GM20000 (cell line): ENCODE results near the gene TIMP1.

Experiments
- DNase-seq: peaks from one replicate; pipeline ENCODE4 v3.0.0; 2012; ENCODE audit warnings: low spot score
- TF ChIP-seq, protein P1 (sequence below): IDR thresholded peaks from 2 replicates; pipeline ENCODE4 v1.5.1; 2012; ENCODE audit warnings: mild to moderate bottlenecking, control low read depth; ENCODE audit errors: extremely low read depth, missing control alignments

Gene TIMP1

DNA sequence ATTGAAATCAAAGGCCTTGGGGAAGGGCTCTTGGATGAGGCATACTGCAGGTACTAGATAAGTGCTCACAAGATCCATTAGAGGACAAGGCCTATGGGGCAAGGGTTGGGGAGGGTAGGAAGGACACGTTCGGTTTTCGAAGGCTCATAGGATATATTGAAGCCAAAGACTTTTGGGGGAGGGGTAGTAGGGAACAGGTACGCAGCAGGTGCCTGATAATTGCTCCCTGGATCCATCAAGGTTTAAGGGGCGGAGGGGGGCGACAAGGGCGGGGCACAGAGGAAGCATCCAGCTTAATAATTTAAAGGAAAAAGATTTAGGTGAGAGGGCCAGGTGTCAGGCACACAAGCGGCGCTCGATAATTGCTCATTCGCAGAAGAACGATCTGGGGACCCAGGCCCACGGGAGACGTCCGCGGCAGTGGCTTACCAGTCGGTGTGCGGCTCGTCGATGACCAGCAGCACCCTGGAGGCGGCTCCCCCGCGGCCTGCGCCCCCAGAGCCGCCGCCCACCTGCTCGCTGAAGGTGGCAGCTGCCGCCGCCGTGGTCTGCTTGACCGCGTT is 36.8 kb downstream of the TIMP1 start:
- TF ChIP-seq, protein P1, sequence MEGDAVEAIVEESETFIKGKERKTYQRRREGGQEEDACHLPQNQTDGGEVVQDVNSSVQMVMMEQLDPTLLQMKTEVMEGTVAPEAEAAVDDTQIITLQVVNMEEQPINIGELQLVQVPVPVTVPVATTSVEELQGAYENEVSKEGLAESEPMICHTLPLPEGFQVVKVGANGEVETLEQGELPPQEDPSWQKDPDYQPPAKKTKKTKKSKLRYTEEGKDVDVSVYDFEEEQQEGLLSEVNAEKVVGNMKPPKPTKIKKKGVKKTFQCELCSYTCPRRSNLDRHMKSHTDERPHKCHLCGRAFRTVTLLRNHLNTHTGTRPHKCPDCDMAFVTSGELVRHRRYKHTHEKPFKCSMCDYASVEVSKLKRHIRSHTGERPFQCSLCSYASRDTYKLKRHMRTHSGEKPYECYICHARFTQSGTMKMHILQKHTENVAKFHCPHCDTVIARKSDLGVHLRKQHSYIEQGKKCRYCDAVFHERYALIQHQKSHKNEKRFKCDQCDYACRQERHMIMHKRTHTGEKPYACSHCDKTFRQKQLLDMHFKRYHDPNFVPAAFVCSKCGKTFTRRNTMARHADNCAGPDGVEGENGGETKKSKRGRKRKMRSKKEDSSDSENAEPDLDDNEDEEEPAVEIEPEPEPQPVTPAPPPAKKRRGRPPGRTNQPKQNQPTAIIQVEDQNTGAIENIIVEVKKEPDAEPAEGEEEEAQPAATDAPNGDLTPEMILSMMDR, result no peak
- DNase-seq, result no peak

DNA sequence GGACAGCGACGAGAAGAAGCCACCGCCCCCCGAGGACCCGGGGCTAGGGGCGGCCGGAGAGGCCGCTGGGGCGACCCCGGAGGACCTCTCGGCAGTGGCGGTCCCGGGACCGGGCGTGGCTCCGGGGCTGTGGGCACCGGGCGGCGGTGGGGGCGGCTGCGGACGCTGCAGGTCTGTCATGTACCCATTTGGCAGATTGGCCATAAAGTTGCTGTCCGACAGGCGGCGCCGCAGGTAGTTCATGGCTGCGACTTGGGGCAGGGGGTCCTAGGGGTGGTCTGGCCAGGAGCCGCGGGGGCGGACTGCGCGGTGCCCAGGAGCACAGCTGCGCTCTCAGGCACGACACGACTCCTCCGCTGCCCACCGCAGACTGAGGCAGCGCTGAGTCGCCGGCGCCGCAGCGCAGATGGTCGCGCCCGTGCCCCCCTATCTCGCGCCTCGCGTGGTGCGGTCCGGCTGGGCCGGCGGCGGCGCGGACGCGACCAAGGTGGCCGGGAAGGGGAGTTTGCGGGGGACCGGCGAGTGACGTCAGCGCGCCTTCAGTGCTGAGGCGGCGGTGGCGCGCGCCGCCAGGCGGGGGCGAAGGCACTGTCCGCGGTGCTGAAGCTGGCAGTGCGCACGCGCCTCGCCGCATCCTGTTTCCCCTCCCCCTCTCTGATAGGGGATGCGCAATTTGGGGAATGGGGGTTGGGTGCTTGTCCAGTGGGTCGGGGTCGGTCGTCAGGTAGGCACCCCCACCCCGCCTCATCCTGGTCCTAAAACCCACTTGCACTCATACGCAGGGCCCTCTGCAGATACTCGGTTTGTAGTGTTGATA is 37.5 kb downstream of the TIMP1 start, which contains the start of gene SYN1:
TSS of gene SYN1 (minus strand) at position 372 of the 817 bp plus-strand sequence. CDS start at position 243, 129 bp downstream.
- TF ChIP-seq, protein P1, result peak; percentile 15
- peak; percentile 94 for DNase-seq

DNA sequence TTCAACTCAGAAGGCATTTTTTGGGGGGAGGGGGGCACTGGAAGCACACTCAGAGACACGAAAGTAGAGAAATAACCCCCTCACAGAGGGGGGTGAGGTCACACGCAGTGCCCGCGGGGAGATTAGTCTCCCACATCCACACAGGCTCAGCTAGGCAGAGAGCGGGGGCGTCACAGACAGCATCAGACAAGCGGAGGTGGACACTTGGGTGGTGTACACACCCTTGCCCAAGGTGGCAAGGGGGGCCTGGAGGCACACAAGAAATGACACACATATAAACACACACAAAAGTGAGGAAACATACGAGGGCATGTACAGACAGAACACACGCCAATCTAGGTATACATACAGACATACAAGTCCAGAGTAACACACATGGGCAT is 38.1 kb downstream of the TIMP1 start:
- DNase-seq, result no peak
- TF ChIP-seq, protein P1, result no peak

DNA sequence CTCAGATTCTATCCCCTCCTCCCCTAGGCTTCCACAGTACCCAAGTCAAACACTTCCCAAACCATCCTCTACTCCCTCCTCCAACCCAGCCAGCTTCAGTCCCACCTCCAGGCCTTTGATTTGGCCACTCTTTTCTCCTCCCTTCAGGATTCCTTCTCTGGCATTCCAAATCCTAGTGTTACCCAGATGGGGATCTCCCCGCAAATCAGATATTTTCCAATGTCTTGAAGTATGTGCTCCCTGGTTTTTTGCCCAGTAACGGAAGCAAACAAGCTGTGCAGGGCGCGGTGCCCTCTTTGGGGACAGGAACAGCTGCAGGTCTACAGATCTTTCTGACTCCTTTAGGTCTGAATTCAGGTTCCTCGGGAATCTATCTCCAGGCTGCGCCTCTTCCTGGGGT is 39.6 kb downstream of the TIMP1 start:
- DNase-seq, result no peak
- TF ChIP-seq, protein P1, result no peak

DNA sequence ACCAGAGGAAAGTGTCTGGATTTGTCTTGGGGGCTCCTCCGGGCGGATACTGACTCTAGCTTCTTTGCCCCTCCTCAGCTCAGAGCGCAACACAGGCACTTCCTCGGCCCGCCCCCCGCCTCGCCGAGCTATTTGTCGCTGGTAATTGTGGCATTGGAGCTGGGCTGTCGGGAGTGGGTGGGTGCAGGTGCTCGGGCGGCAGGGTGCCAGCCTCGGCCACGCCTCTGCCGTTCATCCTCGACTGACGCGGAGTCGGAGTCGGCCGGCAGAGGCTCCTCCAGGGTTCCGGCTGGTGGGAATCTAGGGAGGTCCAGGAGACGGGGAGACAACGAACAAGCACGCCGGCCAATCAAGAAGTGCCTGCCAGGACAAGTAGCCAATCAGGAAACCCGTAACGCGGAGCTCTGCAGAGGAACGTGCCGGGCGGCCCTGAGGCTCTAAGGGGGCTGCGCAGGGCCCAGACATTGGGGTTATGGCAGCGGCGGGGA is 41.3 kb downstream of the TIMP1 start:
- TF ChIP-seq, protein P1, result no peak
- peak; percentile 40 for DNase-seq

DNA sequence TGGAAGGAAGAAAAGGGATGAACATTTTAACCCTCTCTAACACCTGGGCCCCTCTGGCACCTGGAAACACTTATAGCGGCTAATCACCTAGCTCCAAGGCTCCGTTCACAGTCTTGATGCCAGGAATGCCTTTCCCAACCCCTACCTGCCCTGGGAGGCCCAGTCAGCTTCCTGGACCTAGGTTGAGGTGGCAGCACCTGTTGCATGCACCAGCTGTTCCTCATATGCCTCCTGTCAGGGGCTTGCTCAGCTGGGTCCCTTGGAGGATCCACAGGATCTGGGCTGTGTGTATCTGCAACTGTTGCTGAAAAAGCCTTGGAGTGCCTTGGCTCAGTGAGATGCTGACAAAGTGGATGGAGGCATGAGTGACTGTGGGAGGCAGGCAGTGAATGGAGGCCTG is 43.1 kb downstream of the TIMP1 start:
- TF ChIP-seq, protein P1, result no peak

DNA sequence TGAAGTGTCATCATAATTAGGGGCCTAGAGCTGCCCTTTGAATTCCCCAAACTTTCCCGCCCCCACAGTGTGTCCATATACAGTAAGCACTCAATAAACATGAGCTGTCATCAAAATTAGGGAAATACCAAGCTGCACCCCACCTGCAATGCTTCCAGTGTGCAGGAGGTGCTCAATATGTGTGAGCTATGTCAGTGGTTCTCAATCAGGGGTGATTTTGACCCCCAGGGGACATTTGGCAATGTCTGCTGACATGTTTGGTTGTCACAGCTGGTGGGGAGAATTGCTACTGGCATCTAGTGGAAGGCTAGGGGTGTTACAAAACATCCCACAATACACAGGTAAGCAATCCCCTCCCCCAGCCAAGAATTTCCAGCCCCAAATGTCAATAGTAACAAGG is 46.7 kb downstream of the TIMP1 start:
- DNase-seq, result no peak
- TF ChIP-seq, protein P1, result no peak

More for the DNA sequence above, 43.1 kb downstream of the TIMP1 start:
- DNase-seq, result no peak
